ENCODE results near the gene PIPOX.

PIPOX gene, protein sequence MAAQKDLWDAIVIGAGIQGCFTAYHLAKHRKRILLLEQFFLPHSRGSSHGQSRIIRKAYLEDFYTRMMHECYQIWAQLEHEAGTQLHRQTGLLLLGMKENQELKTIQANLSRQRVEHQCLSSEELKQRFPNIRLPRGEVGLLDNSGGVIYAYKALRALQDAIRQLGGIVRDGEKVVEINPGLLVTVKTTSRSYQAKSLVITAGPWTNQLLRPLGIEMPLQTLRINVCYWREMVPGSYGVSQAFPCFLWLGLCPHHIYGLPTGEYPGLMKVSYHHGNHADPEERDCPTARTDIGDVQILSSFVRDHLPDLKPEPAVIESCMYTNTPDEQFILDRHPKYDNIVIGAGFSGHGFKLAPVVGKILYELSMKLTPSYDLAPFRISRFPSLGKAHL
- total RNA-seq = 0.59 to 3.8 (median 2.4) reads per million in 9 experiments

DNA sequence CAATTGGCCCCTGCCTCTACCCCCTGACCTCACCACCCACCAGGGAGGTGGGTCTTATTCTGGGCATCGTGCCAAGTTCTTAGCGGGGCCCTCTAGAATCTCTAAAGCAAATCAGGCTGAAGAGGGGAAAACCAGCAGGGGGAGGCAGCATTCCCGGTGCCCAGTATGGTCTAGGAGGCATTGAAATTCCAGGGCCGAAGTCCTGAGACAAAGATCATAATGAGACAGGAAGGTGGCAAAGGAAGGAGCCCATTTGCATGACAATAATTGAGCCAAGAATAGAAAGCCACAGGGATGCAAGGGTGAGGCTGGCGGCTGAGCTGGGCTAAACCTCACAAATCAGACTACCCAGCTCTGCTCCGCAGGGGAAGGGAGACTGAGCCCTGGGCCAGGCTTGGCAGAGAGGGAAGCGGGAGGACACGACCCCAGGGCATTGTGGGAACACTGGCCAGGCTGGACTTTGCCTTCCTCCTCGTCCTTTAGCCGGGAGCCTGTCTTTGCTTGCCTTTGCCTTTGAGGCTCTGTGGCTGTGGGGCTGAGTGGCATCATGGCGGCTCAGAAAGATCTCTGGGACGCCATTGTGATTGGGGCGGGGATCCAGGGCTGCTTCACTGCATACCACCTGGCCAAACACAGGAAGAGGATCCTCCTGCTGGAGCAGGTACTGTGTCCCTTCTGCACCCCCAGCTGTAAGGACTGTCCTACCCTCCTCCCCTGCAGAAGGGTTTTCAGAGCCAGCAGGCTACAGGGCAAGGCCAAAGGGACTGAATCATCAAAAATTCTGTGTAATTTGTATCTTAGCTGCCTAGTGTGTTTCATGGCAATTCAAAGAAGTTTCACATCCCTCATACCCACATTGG, at the start of gene PIPOX:
Gene PIPOX, plus strand, starts transcription at position 463 of the 860 bp plus-strand sequence. Its CDS starts 85 bp downstream, at position 548.
- DNase-seq (no peak), ATAC-seq (replicated peaks) (peak; percentile 17)
- Mint-ChIP-seq H3K4me1 (ENCODE audit: low read depth in 2 of 2) (peaks cover 0 to 7% of the 10 kb centered on the region in 2 donors), H3K27ac (no peak within 1 kb of the TSS), H3K36me3 (ENCODE audit: insufficient read depth) (peaks cover 3% of the 10 kb centered on the region), H3K4me3 (no peak within 1 kb of the TSS), H3K27me3 (peaks cover 30 to 50% of the 10 kb centered on the region in 2 donors), H3K9me3 (no peaks in the 10 kb centered on the region)

DNA sequence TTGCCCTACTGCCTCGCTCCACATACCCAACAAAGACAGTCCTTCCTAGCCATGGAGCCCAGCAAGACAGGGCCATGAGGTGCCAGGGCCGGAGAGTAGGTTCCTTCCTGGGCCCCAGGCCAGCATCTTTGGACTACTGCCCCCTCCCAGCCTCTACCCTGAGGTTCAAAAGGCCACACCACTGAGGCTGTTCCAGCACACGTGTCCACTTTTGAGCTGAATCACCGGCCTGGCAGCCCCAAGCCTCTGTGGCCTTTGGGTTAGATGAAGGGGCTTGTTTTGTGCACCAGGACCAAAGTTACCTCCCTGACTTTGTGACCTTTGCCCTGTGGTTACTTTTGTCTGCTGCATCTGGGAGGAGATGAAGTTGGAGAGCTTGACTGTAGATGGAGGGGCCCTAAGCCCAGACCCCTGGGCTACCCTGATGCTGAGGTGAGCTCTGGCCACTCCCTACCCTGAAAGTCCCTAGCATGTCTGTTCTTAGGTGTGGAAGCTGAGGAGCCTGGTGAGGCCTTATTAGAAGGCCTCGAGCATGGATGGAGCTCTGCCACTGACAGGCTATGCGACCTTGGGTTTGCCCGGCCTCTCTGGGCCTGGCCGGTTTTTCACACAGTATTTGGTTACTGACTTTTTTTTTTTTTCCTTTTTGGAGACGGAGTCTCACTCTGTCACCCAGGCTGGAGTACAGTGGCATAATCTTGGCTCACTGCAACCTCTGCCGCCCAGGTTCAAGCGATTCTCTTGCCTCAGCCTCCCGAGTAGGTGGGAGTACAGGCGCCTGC, 49.1 kb upstream of the PIPOX start:
- ATAC-seq (replicated peaks) (no peak), DNase-seq (no peak)
- H3K4me3 Mint-ChIP-seq = no peak overlapping the region
- H3K36me3 Mint-ChIP-seq (ENCODE audit: insufficient read depth) = no peaks in the 10 kb centered on the region
- peak overlapping the region in 1 of 2 donors; percentile 19 for H3K27ac Mint-ChIP-seq
- peaks cover 0 to 3% of the 10 kb centered on the region in 2 donors for H3K4me1 Mint-ChIP-seq (ENCODE audit: low read depth in 2 of 2)
- H3K27me3 Mint-ChIP-seq = peaks cover 17 to 50% of the 10 kb centered on the region in 2 donors
- H3K9me3 Mint-ChIP-seq = no peaks in the 10 kb centered on the region

- H3K4me3 Mint-ChIP-seq = no peak overlapping the region
- peaks cover 0 to 3% of the 10 kb centered on the region in 2 donors for H3K4me1 Mint-ChIP-seq (ENCODE audit: low read depth in 2 of 2)
- peaks cover 21 to 72% of the 10 kb centered on the region in 2 donors for H3K27me3 Mint-ChIP-seq
- DNase-seq = no peak
- no peak for ATAC-seq (replicated peaks)
- H3K27ac Mint-ChIP-seq = no peak overlapping the region
- no peaks in the 10 kb centered on the region for H3K9me3 Mint-ChIP-seq
- no peaks in the 10 kb centered on the region for H3K36me3 Mint-ChIP-seq (ENCODE audit: insufficient read depth)
Observed at GRCh38 chr17:28996554-28997096, 46.3 kb upstream of the PIPOX start.

- no peaks in the 10 kb centered on the region for H3K9me3 Mint-ChIP-seq
- no peak overlapping the region for H3K27ac Mint-ChIP-seq
- H3K36me3 Mint-ChIP-seq (ENCODE audit: insufficient read depth) = no peaks in the 10 kb centered on the region
- H3K27me3 Mint-ChIP-seq = peaks cover 24 to 75% of the 10 kb centered on the region in 2 donors
- H3K4me1 Mint-ChIP-seq (ENCODE audit: low read depth in 2 of 2) = peaks cover 0 to 3% of the 10 kb centered on the region in 2 donors
- no peak overlapping the region for H3K4me3 Mint-ChIP-seq
- ATAC-seq (replicated peaks) = no peak
- no peak for DNase-seq
Observed at GRCh38 chr17:28997806-28998205, 45.1 kb upstream of the PIPOX start.

- Mint-ChIP-seq H3K36me3 (ENCODE audit: insufficient read depth) (peaks cover 3% of the 10 kb centered on the region), H3K4me3 (no peak overlapping the region), H3K4me1 (ENCODE audit: low read depth in 2 of 2) (peaks cover 0 to 3% of the 10 kb centered on the region in 2 donors), H3K27ac (no peak overlapping the region), H3K9me3 (no peaks in the 10 kb centered on the region), H3K27me3 (peaks cover 37 to 75% of the 10 kb centered on the region in 2 donors)
- DNase-seq (no peak), ATAC-seq (replicated peaks) (no peak)
Observed at GRCh38 chr17:28999206-28999605, 43.7 kb upstream of the PIPOX start.

GRCh38 chr17:29000973-29001372, 42.0 kb upstream of the PIPOX start:
- Mint-ChIP-seq H3K4me3 (no peak overlapping the region), H3K4me1 (ENCODE audit: low read depth in 2 of 2) (peaks cover 0 to 3% of the 10 kb centered on the region in 2 donors), H3K27ac (no peak overlapping the region), H3K9me3 (no peaks in the 10 kb centered on the region), H3K36me3 (ENCODE audit: insufficient read depth) (peaks cover 3% of the 10 kb centered on the region), H3K27me3 (peaks cover 45 to 77% of the 10 kb centered on the region in 2 donors)
- no peak for DNase-seq
- ATAC-seq (replicated peaks) = no peak

DNA sequence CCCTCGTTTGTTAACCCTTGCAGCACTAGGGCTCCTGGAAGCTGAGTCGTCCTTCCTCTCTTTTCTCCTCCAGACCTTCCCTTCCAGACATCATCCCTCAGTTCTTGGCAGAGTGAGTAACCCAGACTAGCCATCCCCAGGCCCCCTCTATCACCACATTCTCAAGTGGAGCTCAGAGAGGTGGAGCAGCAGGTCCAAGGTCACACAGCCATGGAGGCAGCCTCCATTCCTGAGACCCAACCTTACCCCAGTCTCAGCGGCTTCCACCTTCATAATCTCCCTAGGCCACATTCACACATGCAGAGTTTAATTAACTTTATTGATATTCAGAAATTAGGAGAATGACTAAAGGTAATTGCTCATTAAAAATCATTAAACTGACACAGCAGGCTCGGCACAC, 40.1 kb upstream of the PIPOX start:
- Mint-ChIP-seq H3K36me3 (ENCODE audit: insufficient read depth) (peaks cover 3% of the 10 kb centered on the region), H3K4me3 (no peak overlapping the region), H3K27ac (no peak overlapping the region), H3K4me1 (ENCODE audit: low read depth in 2 of 2) (no peaks in the 10 kb centered on the region), H3K9me3 (no peaks in the 10 kb centered on the region), H3K27me3 (peaks cover 49 to 81% of the 10 kb centered on the region in 2 donors)
- ATAC-seq (replicated peaks) (no peak), DNase-seq (no peak)

DNA sequence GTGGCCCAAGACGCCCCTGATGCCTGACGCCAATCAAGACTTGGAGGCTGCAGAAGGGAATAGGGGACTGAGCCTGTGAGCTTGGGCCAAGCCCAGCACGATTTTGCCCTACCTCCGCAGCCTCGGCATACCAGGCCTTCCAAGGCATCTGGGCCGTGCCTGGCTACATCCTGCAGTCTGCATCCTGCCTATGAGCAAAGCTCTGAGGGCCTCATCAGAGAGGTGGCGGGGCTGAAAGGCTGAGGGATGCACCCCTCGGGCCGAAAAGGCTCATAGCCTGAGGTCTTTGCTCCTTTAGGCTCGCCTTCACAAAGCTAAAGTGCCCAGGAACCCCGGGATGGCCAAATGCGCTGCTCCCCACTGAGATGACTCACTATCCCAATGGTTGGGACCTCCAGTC, 39.7 kb upstream of the PIPOX start:
- Mint-ChIP-seq H3K9me3 (no peaks in the 10 kb centered on the region), H3K27me3 (peaks cover 45 to 81% of the 10 kb centered on the region in 2 donors), H3K27ac (no peak overlapping the region), H3K4me3 (no peak overlapping the region), H3K4me1 (ENCODE audit: low read depth in 2 of 2) (no peaks in the 10 kb centered on the region), H3K36me3 (ENCODE audit: insufficient read depth) (peaks cover 3% of the 10 kb centered on the region)
- ATAC-seq (replicated peaks) (no peak), DNase-seq (no peak)

GRCh38 chr17:29004081-29004692, 38.8 kb upstream of the PIPOX start:
- peaks cover 43 to 84% of the 10 kb centered on the region in 2 donors for H3K27me3 Mint-ChIP-seq
- DNase-seq = no peak
- no peak for ATAC-seq (replicated peaks)

DNA sequence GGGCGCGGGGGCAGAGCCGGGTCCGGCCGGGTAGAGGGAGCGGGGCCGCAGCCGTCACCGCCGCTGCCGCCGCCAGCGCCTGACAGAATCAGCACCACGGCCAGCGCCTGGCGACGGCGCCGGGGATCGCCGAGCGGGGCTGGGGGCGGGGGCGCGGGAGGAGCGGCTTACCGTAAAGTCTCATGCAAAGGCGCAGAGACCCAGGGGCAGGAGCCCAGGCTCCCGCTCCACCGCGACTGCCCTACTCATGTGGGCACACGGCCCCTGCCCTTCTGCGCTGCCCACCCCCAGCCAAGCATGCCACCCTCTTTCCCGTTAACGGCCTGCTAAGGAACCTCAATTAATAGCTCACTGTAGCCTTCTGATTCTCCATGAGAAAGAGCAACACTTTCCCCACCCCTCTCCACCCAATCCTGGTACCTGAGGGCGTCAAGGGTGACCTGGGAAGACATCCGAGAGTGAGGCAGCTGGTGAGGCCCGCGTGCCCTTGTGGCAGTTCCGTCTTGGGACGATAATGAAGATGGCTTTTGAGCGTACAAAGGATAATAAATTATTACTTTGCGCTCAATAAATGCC, 36.9 kb upstream of the PIPOX start, which contains the start of gene SEZ6:
Gene SEZ6, minus strand, starts transcription at position 98 of the 576 bp plus-strand sequence. CDS start 164 bp downstream, outside the sequence.
- Mint-ChIP-seq H3K36me3 (ENCODE audit: insufficient read depth) (peaks cover 3% of the 10 kb centered on the region), H3K27ac (no peak within 1 kb of the TSS)

More at GRCh38 chr17:29004081-29004692, 38.8 kb upstream of the PIPOX start:
- no peaks in the 10 kb centered on the region for H3K9me3 Mint-ChIP-seq
- H3K36me3 Mint-ChIP-seq (ENCODE audit: insufficient read depth) = peaks cover 3% of the 10 kb centered on the region
- H3K27ac Mint-ChIP-seq = no peak overlapping the region
- no peak overlapping the region for H3K4me3 Mint-ChIP-seq
- no peaks in the 10 kb centered on the region for H3K4me1 Mint-ChIP-seq (ENCODE audit: low read depth in 2 of 2)

GRCh38 chr17:29007456-29007855, 35.5 kb upstream of the PIPOX start:
- Mint-ChIP-seq H3K4me3 (no peak overlapping the region), H3K36me3 (ENCODE audit: insufficient read depth) (peaks cover 3% of the 10 kb centered on the region), H3K4me1 (ENCODE audit: low read depth in 2 of 2) (no peaks in the 10 kb centered on the region), H3K27ac (no peak overlapping the region), H3K27me3 (peaks cover 54 to 81% of the 10 kb centered on the region in 2 donors), H3K9me3 (no peaks in the 10 kb centered on the region)
- DNase-seq = no peak
- ATAC-seq (replicated peaks) = no peak

More for the DNA sequence above, 36.9 kb upstream of the PIPOX start, which contains the start of gene SEZ6:
- DNase-seq (peak; percentile 45 to 52 (median 49)), ATAC-seq (replicated peaks) (peak; percentile 69)
- Mint-ChIP-seq H3K27me3 (peaks cover 54 to 85% of the 10 kb centered on the region in 2 donors), H3K4me1 (ENCODE audit: low read depth in 2 of 2) (no peaks in the 10 kb centered on the region), H3K4me3 (no peak within 1 kb of the TSS), H3K9me3 (no peaks in the 10 kb centered on the region)

DNA sequence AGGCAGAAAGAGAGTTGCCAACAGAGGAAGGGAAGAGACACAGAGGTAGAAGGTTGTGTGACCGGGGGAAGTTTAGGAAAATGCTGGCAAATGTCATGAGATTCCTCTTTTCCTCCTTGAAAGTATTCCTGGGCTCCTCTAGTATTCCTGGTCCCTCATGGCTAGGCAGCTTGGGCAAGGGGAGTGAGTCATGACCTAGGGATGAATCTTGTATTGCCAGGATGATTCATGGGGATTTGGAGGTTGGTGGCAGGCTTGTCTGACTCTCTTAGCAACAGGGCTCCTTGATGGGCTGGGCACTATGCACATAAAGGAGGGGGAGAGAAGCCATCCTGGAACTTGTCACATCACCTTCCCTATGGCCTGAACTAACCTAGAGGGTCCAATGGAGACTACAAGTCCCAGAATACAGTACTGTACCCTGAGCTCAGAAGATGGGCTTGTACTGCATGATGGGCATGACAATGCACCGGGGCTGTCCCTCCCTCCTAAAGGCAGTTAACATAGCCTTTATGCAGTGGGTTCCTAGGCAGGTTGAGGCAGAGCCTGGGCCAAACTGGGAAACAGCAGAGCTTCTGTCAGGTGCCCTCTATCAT, 35.0 kb upstream of the PIPOX start:
- H3K9me3 Mint-ChIP-seq = no peaks in the 10 kb centered on the region
- no peak for DNase-seq
- peaks cover 50 to 76% of the 10 kb centered on the region in 2 donors for H3K27me3 Mint-ChIP-seq
- no peak for ATAC-seq (replicated peaks)
- no peak overlapping the region for H3K4me3 Mint-ChIP-seq
- no peak overlapping the region for H3K27ac Mint-ChIP-seq
- H3K4me1 Mint-ChIP-seq (ENCODE audit: low read depth in 2 of 2) = no peaks in the 10 kb centered on the region
- peaks cover 3% of the 10 kb centered on the region for H3K36me3 Mint-ChIP-seq (ENCODE audit: insufficient read depth)
